Transverse colon (tissue), 4 donors: ENCODE data around the gene GTF2H3. TPM values are rescaled to one million over a fixed set of nuclear protein-coding genes. Genes with fewer than 3 reads are reported as not detected.

Source experiments
- DNase-seq: peaks from one replicate; pipeline ENCODE4 v3.0.0-alpha.2; 2019
- H3K27ac ChIP-seq, 4 donors: fragments of 200-600 bp; sonication (generic); 2 replicates each; pipeline ENCODE4 v1.5.1; 2016 to 2018; ENCODE audit warnings: inconsistent platforms in 4 of 4
- H3K27me3 ChIP-seq: fragments of 200-600 bp; sonication (generic); 2 replicates; pipeline ENCODE4 v1.5.1; 2017; ENCODE audit warnings: inconsistent platforms
- H3K36me3 ChIP-seq, 4 donors: fragments of 200-600 bp; sonication (generic); 2 replicates each; pipeline ENCODE4 v1.5.1; 2017 to 2019; ENCODE audit warnings: inconsistent platforms in 4 of 4
- H3K4me1 ChIP-seq, 4 donors: fragments of 200-600 bp; sonication (generic); 2 replicates each; pipeline ENCODE4 v1.5.1; 2017 to 2020; ENCODE audit warnings: inconsistent platforms in 4 of 4
- H3K4me3 ChIP-seq, 4 donors: fragments of 200-600 bp; sonication (generic); 1 replicate in 1 of 4; 2 replicates in 3 of 4; pipeline versions ENCODE4 v1.5.1 to v1.6.1; 2017 to 2019; ENCODE audit warnings: inconsistent platforms in 4 of 4
- H3K9me3 ChIP-seq, 2 donors: fragments of 200-600 bp; sonication (generic); 2 replicates each; pipeline ENCODE4 v1.5.1; 2017 to 2019; ENCODE audit warnings: inconsistent platforms in 2 of 2
- EP300 ChIP-seq: sonication (generic); formaldehyde crosslinking; IDR thresholded peaks from one replicate; pipeline ENCODE4 v1.6.1; 2017; ENCODE audit warnings: antibody characterized with exemption, low read depth
- POLR2A ChIP-seq: fragments of 450-650 bp; IDR thresholded peaks from one replicate; pipeline ENCODE4 v1.6.1; 2016; ENCODE audit warnings: antibody characterized with exemption, mild to moderate bottlenecking, moderate library complexity
- POLR2AphosphoS5 ChIP-seq, 3 donors: sonication (generic); formaldehyde crosslinking; IDR thresholded peaks; one replicate each; pipeline ENCODE4 v1.6.1; 2016; ENCODE audit warnings: antibody characterized with exemption in 3 of 3
- whole genome bisulfite sequencing, 2 donors: methylation state at CpG; one replicate each; pipeline ENCODE4 v1.1.5; 2018; ENCODE audit warnings: low coverage in 1 of 2; 5-methylcytosine and 5-hydroxymethylcytosine counted together
- in situ Hi-C, 4 donors: fragments of 200-750 bp; cut with MboI; loops; one replicate each; pipeline versions ENCODE4 v1.15.0 to v1.15.1; 2017; ENCODE audit warnings: low sequenced_read_pairs in 3 of 4, low pct_ligation_motif_present in 1 of 4, low pct_unique_long_range_greater_than_20kb in 1 of 4
- intact Hi-C: fragments of 100-400 bp; cut with DNase I; formaldehyde crosslinking; loops from one replicate; pipeline ENCODE4 v1.15.1; 2023; ENCODE audit warnings: low total_unique reads
- total RNA-seq, 4 donors: library from RNA; depleted of rRNA; stranded (reverse); fragments of >200 nt; gene quantifications; one replicate each; pipeline ENCODE4 v1.1.0, GENCODE V29; 2016
- TF ChIP-seq, protein P1 (sequence below), 5 experiments: fragments of 200-600 bp in 3 of 5; fragments of 450-650 bp in 2 of 5; sonication (generic) in 3 of 5; IDR thresholded peaks; 1 replicate in 2 of 5; 2 replicates in 3 of 5; pipeline ENCODE4 v1.5.1; 2016 to 2017; ENCODE audit warnings: antibody characterized with exemption in 5 of 5, inconsistent platforms in 3 of 5, mild to moderate bottlenecking in 2 of 5, moderate library complexity in 1 of 5

GTF2H3 gene
- total RNA-seq, 4 donors from 2014 or later: 2.6 to 14.3 (median 11.6) TPM

DNA sequence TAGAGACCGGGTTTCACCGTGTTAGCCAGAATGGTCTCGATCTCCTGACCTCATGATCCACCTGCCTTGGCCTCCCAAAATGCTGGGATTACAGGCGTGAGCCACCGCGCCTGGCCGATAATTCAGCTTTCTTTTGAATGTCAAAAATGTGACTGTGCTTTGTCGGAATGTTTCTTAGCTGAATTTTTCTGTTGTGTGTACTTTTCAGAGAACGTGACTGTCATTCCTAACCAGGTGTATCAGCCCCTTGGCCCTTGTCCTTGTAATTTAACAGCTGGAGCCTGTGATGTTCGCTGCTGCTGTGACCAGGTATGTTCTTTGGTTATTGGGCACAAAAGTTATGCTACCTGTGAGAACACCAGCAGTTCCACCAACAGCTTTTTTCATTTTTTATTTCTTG lies 45.4 kb downstream of the GTF2H3 start:
- no peak for DNase-seq
- Histone ChIP-seq H3K4me3 (no peak overlapping the region), H3K9me3 (no peaks in the 10 kb centered on the region), H3K4me1 (no peaks in the 10 kb centered on the region), H3K27ac (no peak overlapping the region), H3K27me3 (no peaks in the 10 kb centered on the region), H3K36me3 (peaks cover 0 to 12% (median 0%) of the 10 kb centered on the region in 4 donors)
- 97 to 99% methylated on average over 7 to 10 of the region's 10 CpGs for WGBS, 2 donors
- in situ Hi-C loops (no loop called here), intact Hi-C loops (no loop called here)
- no peak for TF ChIP-seq POLR2A

GRCh38 chr12:123681605-123682004 lies 48.0 kb downstream of the GTF2H3 start:
- H3K27ac ChIP-seq: no peak overlapping the region
- H3K36me3 ChIP-seq: no peaks in the 10 kb centered on the region
- in situ Hi-C loops: no loop called here
- H3K9me3 ChIP-seq: no peaks in the 10 kb centered on the region
- H3K4me1 ChIP-seq: no peaks in the 10 kb centered on the region
- H3K27me3 ChIP-seq: no peaks in the 10 kb centered on the region
- intact Hi-C loops: loop anchor here (5.0 kb wide), 1 partner anchor 1399 kb away; no protein-coding TSS in a partner anchor
- no peak for DNase-seq
- H3K4me3 ChIP-seq: no peak overlapping the region
- TF ChIP-seq POLR2AphosphoS5 (IDR thresholded peaks at IDR 0.05): no peak
- TF ChIP-seq EP300: no peak
- no peak for TF ChIP-seq POLR2A
- TF ChIP-seq, protein P1, sequence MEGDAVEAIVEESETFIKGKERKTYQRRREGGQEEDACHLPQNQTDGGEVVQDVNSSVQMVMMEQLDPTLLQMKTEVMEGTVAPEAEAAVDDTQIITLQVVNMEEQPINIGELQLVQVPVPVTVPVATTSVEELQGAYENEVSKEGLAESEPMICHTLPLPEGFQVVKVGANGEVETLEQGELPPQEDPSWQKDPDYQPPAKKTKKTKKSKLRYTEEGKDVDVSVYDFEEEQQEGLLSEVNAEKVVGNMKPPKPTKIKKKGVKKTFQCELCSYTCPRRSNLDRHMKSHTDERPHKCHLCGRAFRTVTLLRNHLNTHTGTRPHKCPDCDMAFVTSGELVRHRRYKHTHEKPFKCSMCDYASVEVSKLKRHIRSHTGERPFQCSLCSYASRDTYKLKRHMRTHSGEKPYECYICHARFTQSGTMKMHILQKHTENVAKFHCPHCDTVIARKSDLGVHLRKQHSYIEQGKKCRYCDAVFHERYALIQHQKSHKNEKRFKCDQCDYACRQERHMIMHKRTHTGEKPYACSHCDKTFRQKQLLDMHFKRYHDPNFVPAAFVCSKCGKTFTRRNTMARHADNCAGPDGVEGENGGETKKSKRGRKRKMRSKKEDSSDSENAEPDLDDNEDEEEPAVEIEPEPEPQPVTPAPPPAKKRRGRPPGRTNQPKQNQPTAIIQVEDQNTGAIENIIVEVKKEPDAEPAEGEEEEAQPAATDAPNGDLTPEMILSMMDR (IDR thresholded peaks at IDR 0.05): no peak
- 75 to 90% methylated on average over 2 of the region's 2 CpGs for WGBS, 2 donors

- Histone ChIP-seq H3K27ac (no peak overlapping the region), H3K36me3 (no peaks in the 10 kb centered on the region), H3K27me3 (no peaks in the 10 kb centered on the region), H3K4me1 (no peaks in the 10 kb centered on the region), H3K9me3 (no peaks in the 10 kb centered on the region), H3K4me3 (no peak overlapping the region)
- no peak for DNase-seq
- no peak for TF ChIP-seq POLR2AphosphoS5 (IDR thresholded peaks at IDR 0.05)
- TF ChIP-seq, protein P1 (IDR thresholded peaks at IDR 0.05): no peak
- TF ChIP-seq EP300: no peak
- no peak for TF ChIP-seq POLR2A
- intact Hi-C loops: loop anchor here (5.0 kb wide), 1 partner anchor 1402 kb away; no protein-coding TSS in a partner anchor
- WGBS, 2 donors: 87 to 93% methylated on average over 3 of the region's 3 CpGs
- in situ Hi-C loops: no loop called here
These were observed 50.3 kb downstream of the GTF2H3 start for GRCh38 chr12:123683964-123684363.

DNA sequence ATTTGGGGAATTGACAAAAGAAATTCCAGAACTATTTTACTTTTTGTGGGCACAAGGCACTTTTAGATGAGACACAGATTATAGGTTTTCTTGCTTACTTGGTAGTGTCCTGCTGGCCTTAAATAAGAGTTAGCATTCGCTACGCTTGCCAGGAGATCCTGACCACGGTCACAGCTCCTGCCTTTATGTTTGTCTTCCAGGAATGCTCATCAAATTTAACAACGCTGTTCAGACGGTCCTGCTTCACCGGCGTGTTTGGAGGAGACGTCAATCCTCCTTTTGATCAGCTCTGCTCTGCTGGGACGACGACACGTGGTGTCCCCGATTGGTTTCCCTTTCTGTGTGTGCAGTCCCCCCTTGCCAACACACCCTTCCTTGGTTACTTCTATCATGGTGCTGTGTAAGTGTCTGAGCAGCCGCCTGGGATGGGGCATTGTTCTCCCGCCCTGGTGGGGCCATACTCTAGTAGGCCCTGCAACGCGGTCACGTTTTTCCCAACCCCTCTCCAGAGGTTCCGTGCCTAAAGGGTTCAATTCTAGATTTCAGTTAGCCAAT lies 53.1 kb downstream of the GTF2H3 start:
- in situ Hi-C loops: no loop called here
- TF ChIP-seq POLR2A (no peak), EP300 (no peak), POLR2AphosphoS5 (IDR thresholded peaks at IDR 0.05) (no peak)
- TF ChIP-seq, protein P1 (IDR thresholded peaks at IDR 0.05): no peak
- H3K27ac ChIP-seq: no peak overlapping the region
- intact Hi-C loops: no loop called here
- no peaks in the 10 kb centered on the region for H3K36me3 ChIP-seq
- no peaks in the 10 kb centered on the region for H3K9me3 ChIP-seq
- no peak overlapping the region for H3K4me3 ChIP-seq
- H3K4me1 ChIP-seq: no peaks in the 10 kb centered on the region
- H3K27me3 ChIP-seq: no peaks in the 10 kb centered on the region
- 90 to 97% methylated on average over 6 to 18 of the region's 18 CpGs for WGBS, 2 donors
- no peak for DNase-seq
